GM12878 (cell line): ENCODE results near the gene PKD1L1. TPM values are rescaled to one million over a fixed set of nuclear protein-coding genes. Genes with fewer than 3 reads are reported as not detected.

Experiments used
- ATAC-seq: fragments of 200-7000 bp; cut with Tn5 transposase; 3 replicates; pipeline ENCODE4 v1.9.1; 2020; ENCODE audit warnings: mild to moderate bottlenecking, moderate library complexity
- BruUV-seq: library from RNA; stranded (reverse); fragments of 400-500 nt; replicated peaks from 2 replicates; lab custom pipeline; 2021; lab: Mats Ljungman, UMichigan
- CTCF ChIA-PET: fragments of 300-600 bp; sonication (Branson Sonifier 250); formaldehyde crosslinking; extraction: SDS; loops from one replicate; lab custom pipeline; 2021; ENCODE audit warnings: inconsistent platforms; lab: Yijun Ruan, JAX
- POLR2A ChIA-PET: fragments of 350-600 bp; formaldehyde crosslinking; extraction: SDS; loops from one replicate; lab custom pipeline; 2021; ENCODE audit warnings: inconsistent platforms; lab: Charles Lee
- RAD21 ChIA-PET: fragments of 300-600 bp; sonication (Branson Sonifier 250); formaldehyde crosslinking; loops from one replicate; lab custom pipeline; 2023; ENCODE audit warnings: antibody characterized with exemption; ENCODE audit not compliant: unreplicated experiment; lab: Charles Lee
- SMC1A ChIA-PET: fragments of 300-600 bp; sonication (Branson Sonifier 250); formaldehyde crosslinking; loops from one replicate; lab custom pipeline; 2023; ENCODE audit not compliant: unreplicated experiment, uncharacterized antibody; lab: Charles Lee
- DNase-seq: peaks from one replicate; pipeline ENCODE4 v3.0.0-alpha.2; 2011; ENCODE audit warnings: low read depth, low spot score
- FAIRE-seq: peaks from 3 replicates; lab custom pipeline; 2011; peaks lifted over from hg19 to GRCh38; lab: Jason Lieb, UNC
- H2AFZ ChIP-seq: 2 replicates; pipeline ENCODE4 v1.6.0; 2011; ENCODE audit warnings: low read depth, low read length, control low read depth; ENCODE audit not compliant: control insufficient read depth
- H3K27ac ChIP-seq: 2 replicates; pipeline ENCODE4 v1.5.1; 2011; ENCODE audit warnings: control low read depth; ENCODE audit not compliant: control insufficient read depth, insufficient read depth
- H3K27me3 ChIP-seq, 2 experiments: replicated peaks in 1 of 2; 2 replicates each; pipeline versions ENCODE4 v1.6.0 to v1.6.1; 2011; ENCODE audit warnings: low read length in 1 of 2; ENCODE audit not compliant: control insufficient read depth in 2 of 2, insufficient read depth in 2 of 2
- H3K36me3 ChIP-seq, 2 experiments: 2 replicates each; pipeline ENCODE4 v1.5.1; 2011; ENCODE audit warnings: low read length in 1 of 2; ENCODE audit not compliant: control insufficient read depth in 2 of 2, insufficient read depth in 2 of 2
- H3K4me1 ChIP-seq: 2 replicates; pipeline ENCODE4 v1.6.1; 2011; ENCODE audit warnings: mild to moderate bottlenecking, low read length, moderate library complexity, mixed read lengths; ENCODE audit not compliant: control insufficient read depth, insufficient read depth
- H3K4me2 ChIP-seq: 2 replicates; pipeline ENCODE4 v1.6.0; 2011; ENCODE audit warnings: control low read depth; ENCODE audit not compliant: control insufficient read depth, insufficient read depth
- H3K4me3 ChIP-seq: fragments of 200-600 bp; sonication (generic); 2 replicates; pipeline ENCODE4 v1.5.1; 2016
- H3K79me2 ChIP-seq: 2 replicates; pipeline ENCODE4 v1.6.0; 2011; ENCODE audit warnings: low read length; ENCODE audit not compliant: control insufficient read depth, insufficient read depth
- H3K9ac ChIP-seq: 2 replicates; pipeline ENCODE4 v1.8.0; 2011; ENCODE audit warnings: low read length, control low read depth, mixed read lengths; ENCODE audit not compliant: control insufficient read depth, insufficient read depth
- H3K9me3 ChIP-seq: replicated peaks from 3 replicates; pipeline ENCODE4 v1.5.1; 2011; ENCODE audit warnings: mild to moderate bottlenecking, low read length; ENCODE audit not compliant: control insufficient read depth, insufficient read depth
- H4K20me1 ChIP-seq: 2 replicates; pipeline ENCODE4 v1.6.0; 2011; ENCODE audit not compliant: control insufficient read depth, insufficient read depth
- ATF3 ChIP-seq: IDR thresholded peaks from 2 replicates; pipeline ENCODE4 v1.6.1; 2011; ENCODE audit warnings: low read depth, mild to moderate bottlenecking, low read length, moderate library complexity, borderline replicate concordance; ENCODE audit errors: extremely low read depth
- ELK1 ChIP-seq: IDR thresholded peaks from 2 replicates; pipeline ENCODE4 v1.6.1; 2012; ENCODE audit warnings: low read depth, low read length, improper control_type of control experiment
- HDGF ChIP-seq: fragments of 450-650 bp; IDR thresholded peaks from 2 replicates; pipeline ENCODE4 v1.6.1; 2016; ENCODE audit warnings: antibody characterized with exemption
- NFYB ChIP-seq: IDR thresholded peaks from 2 replicates; pipeline ENCODE4 v1.6.1; 2011; ENCODE audit warnings: low read depth, mild to moderate bottlenecking, low read length, improper control_type of control experiment, moderate library complexity; ENCODE audit not compliant: insufficient read depth
- SMAD5 ChIP-seq: IDR thresholded peaks from 2 replicates; pipeline ENCODE4 v1.6.1; 2016; ENCODE audit warnings: antibody characterized with exemption, low read depth
- SPI1 ChIP-seq: IDR thresholded peaks from 2 replicates; pipeline ENCODE4 v1.6.1; 2011; ENCODE audit warnings: low read depth, mild to moderate bottlenecking, low read length, moderate library complexity, borderline replicate concordance; ENCODE audit not compliant: insufficient read depth
- SUPT20H ChIP-seq: IDR thresholded peaks from 2 replicates; pipeline ENCODE4 v1.6.1; 2011; ENCODE audit warnings: low read depth, mild to moderate bottlenecking, low read length, moderate library complexity, borderline replicate concordance; ENCODE audit not compliant: control insufficient read depth
- TAF1 ChIP-seq: IDR thresholded peaks from 2 replicates; pipeline ENCODE4 v1.6.1; 2011; ENCODE audit warnings: mild to moderate bottlenecking, low read depth, low read length, borderline replicate concordance
- USF1 ChIP-seq: IDR thresholded peaks from 2 replicates; pipeline ENCODE4 v1.6.1; 2011; ENCODE audit warnings: borderline replicate concordance, low read depth, mild to moderate bottlenecking, moderate library complexity, mixed read lengths, low read length; ENCODE audit not compliant: insufficient read depth; ENCODE audit errors: extremely low read length
- ZNF592 ChIP-seq: fragments of 450-650 bp; IDR thresholded peaks from 2 replicates; pipeline ENCODE4 v1.6.1; 2017; ENCODE audit warnings: mild to moderate bottlenecking, moderate library complexity
- WGBS: methylation state at CpG from one replicate; pipeline ENCODE4 v1.1.6; 2016; ENCODE audit warnings: low lambda C conversion rate; ENCODE audit not compliant: insufficient replicate concordance, insufficient coverage; ENCODE audit errors: missing lambda C conversion rate; 5-methylcytosine and 5-hydroxymethylcytosine counted together
- in situ Hi-C: fragments of 300-500 bp; cut with MboI; formaldehyde crosslinking; loops from 9 replicates; pipeline ENCODE4 v1.14.3; 2018; ENCODE audit warnings: mixed read lengths
- intact Hi-C: fragments of 100-400 bp; cut with micrococcal nuclease; formaldehyde crosslinking; loops from one replicate; pipeline ENCODE4 v1.14.2; 2022; ENCODE audit not compliant: unreplicated experiment
- polyA plus RNA-seq, 11 experiments: library from polyadenylated mRNA; depleted of rRNA in 4 of 11; unstranded in 6 of 11; stranded (reverse) in 5 of 11; fragments of >200 nt; fragmentation: Nextera tagmentation in 4 of 11; fragmentation: Illumina TruSeq in 1 of 11; extraction: Ambion mirVana in 4 of 11; extraction: Trizol in 1 of 11; gene quantifications; 1 replicate in 1 of 11; 2 replicates in 10 of 11; pipeline versions ENCODE4 v1.2.1 to v1.2.3, GENCODE V29; 2011 to 2016; ENCODE audit warnings: inconsistent platforms in 2 of 11, missing spikeins in 2 of 11, low read depth in 1 of 11
- total RNA-seq, 4 experiments: library from RNA; depleted of rRNA in 3 of 4; stranded (reverse); fragments of >200 nt in 3 of 4; fragmentation: Illumina TruSeq in 1 of 4; extraction: Trizol in 1 of 4; gene quantifications; 2 replicates each; pipeline versions ENCODE4 v1.2.1 to v1.2.3, GENCODE V29; 2013 to 2021
- TF ChIP-seq, protein P1 (sequence below): IDR thresholded peaks from 2 replicates; pipeline ENCODE4 v1.6.1; 2011; ENCODE audit warnings: borderline replicate concordance, low read depth, mild to moderate bottlenecking, moderate library complexity, low read length; ENCODE audit not compliant: insufficient read depth, poor library complexity, severe bottlenecking

Gene PKD1L1
- total and polyA plus RNA-seq, 10 of the 15 experiments (the other 5 are each of a cell fraction or from before 2014, with no cell fraction given), result under 0.01 to 0.05 (median 0.02) TPM; not detected in 3

GRCh38 chr7:47890606-47891005 lies 57.7 kb downstream of the PKD1L1 start (continued):
- TF ChIP-seq USF1 (no peak), ZNF592 (no peak), SUPT20H (no peak), NFYB (no peak)

GRCh38 chr7:47890125-47890524 lies 58.1 kb downstream of the PKD1L1 start:
- POLR2A ChIA-PET, result no interaction called here
- no peaks in the 10 kb centered on the region for H3K36me3 ChIP-seq
- BruUV-seq, result no TSS peak
- H3K79me2 ChIP-seq, result no peaks in the 10 kb centered on the region
- H3K27me3 ChIP-seq, result peaks cover 0 to 4% of the 10 kb centered on the region in 2 experiments; a peak in 2 of 4 replicates
- FAIRE-seq (no peak), ATAC-seq (no peak)
- WGBS, result 39% methylated on average over 8 of the region's 8 CpGs
- SMC1A ChIA-PET, result no interaction called here
- TF ChIP-seq ATF3 (no peak), HDGF (no peak), TAF1 (no peak), SPI1 (no peak), ELK1 (no peak), SMAD5 (no peak)
- TF ChIP-seq, protein P1, sequence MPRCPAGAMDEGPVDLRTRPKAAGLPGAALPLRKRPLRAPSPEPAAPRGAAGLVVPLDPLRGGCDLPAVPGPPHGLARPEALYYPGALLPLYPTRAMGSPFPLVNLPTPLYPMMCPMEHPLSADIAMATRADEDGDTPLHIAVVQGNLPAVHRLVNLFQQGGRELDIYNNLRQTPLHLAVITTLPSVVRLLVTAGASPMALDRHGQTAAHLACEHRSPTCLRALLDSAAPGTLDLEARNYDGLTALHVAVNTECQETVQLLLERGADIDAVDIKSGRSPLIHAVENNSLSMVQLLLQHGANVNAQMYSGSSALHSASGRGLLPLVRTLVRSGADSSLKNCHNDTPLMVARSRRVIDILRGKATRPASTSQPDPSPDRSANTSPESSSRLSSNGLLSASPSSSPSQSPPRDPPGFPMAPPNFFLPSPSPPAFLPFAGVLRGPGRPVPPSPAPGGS, result no peak
- TF ChIP-seq, all 136 proteins: peak for 0
- no peak overlapping the region for H3K4me2 ChIP-seq
- RAD21 ChIA-PET, result no interaction called here
- intact Hi-C loops, result no loop called here
- no peak overlapping the region for H3K27ac ChIP-seq
- no peak overlapping the region for H3K4me3 ChIP-seq
- no peaks in the 10 kb centered on the region for H3K9me3 ChIP-seq
- no peak overlapping the region for H2AFZ ChIP-seq
- H4K20me1 ChIP-seq, result no peaks in the 10 kb centered on the region
- no peak overlapping the region for H3K9ac ChIP-seq
- H3K4me1 ChIP-seq, result no peaks in the 10 kb centered on the region
- CTCF ChIA-PET, result no interaction called here
- in situ Hi-C loops, result no loop called here
- no peak for DNase-seq
